H1 (cell line): ENCODE measurements around the gene RAB11FIP3. TPM values are rescaled to one million over a fixed set of nuclear protein-coding genes. Genes with fewer than 3 reads are reported as not detected.

ENCODE experiments used
- ASH2L ChIP-seq: fragments of 200-600, 300-600 bp; sonication (generic); IDR thresholded peaks from one replicate; pipeline ENCODE4 v1.7.1; 2017; ENCODE audit warnings: low read length
- POLR2AphosphoS5 ChIP-seq: IDR thresholded peaks from 2 replicates; pipeline ENCODE4 v1.6.1; 2011; ENCODE audit warnings: low read depth, low read length
- ZNF274 ChIP-seq: IDR thresholded peaks from 2 replicates; pipeline ENCODE4 v1.7.0; 2012; ENCODE audit warnings: low read length, borderline replicate concordance; ENCODE audit errors: extremely low read depth
- polyA plus RNA-seq, 7 experiments: library from polyadenylated mRNA; depleted of rRNA in 3 of 7; stranded (reverse) in 5 of 7; unstranded in 2 of 7; fragments of >200 nt in 5 of 7; fragments of 200-250 nt in 2 of 7; gene quantifications; 1 replicate in 5 of 7; 2 replicates in 1 of 7; 4 replicates in 1 of 7; pipeline versions ENCODE4 v1.2.1 to v1.2.3, GENCODE V29; 2011 to 2013; ENCODE audit warnings: missing spikeins in 2 of 7, mixed read lengths in 2 of 7
- total RNA-seq: library from RNA; stranded (reverse); fragmentation: NEBNext Ultra II Directional; extraction: Animal tissue kit (Norgen Biotek cat#: 25700); gene quantifications from 2 replicates; pipeline ENCODE4 v1.2.1, GENCODE V29; 2021

The RAB11FIP3 gene
- total and polyA plus RNA-seq, 2 of the 8 experiments (the other 6 are each of a cell fraction or from before 2014, with no cell fraction given) = 9.3 to 35.2 TPM

DNA sequence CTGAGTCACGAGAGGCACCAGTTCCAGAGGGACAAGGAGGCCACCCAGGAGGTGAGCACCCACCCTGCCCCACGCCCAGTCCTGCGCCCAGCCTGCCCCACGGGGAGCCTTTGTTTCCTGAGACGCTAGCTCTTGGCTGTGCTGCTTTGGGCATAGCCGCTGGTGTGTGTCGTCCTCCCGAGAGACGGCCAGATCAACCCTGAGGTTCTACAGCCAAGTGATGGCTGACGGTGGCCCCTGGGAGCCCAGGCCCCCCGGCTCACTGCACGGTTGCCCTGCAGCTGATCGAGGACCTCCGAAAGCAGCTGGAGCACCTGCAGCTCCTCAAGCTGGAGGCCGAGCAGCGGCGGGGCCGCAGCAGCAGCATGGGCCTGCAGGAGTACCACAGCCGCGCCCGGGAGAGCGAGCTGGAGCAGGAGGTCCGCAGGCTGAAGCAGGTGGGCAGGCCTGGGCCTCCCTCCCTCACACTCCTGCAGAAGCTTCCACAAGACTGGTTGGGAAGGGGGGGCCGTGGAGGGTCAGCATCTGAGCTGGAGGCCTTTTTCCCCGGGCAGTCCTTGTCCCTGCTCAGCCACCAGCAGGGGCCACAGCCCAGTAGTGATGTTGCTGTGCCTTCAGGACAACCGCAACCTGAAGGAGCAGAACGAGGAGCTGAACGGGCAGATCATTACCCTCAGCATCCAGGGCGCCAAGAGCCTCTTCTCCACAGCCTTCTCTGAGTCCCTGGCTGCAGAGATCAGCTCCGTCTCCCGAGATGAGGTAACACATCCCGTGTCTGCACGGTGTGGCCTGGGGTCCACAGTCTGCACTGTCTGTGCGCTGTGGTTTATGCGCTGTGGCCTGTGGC, 94.6 kb downstream of the RAB11FIP3 start (continued):
- TF ChIP-seq POLR2AphosphoS5 = no peak; the same call in 1 of the 2 replicates
- TF ChIP-seq ZNF274 = no peak
- TF ChIP-seq ASH2L = no peak
